ENCODE measurements around the gene CHRM2. TPM values are rescaled to one million over a fixed set of nuclear protein-coding genes. Genes with fewer than 3 reads are reported as not detected.

CHRM2 gene
- total and polyA plus RNA-seq, 9 of the 15 experiments (the other 6 are each of a cell fraction or from before 2014, with no cell fraction given) = not detected

DNA sequence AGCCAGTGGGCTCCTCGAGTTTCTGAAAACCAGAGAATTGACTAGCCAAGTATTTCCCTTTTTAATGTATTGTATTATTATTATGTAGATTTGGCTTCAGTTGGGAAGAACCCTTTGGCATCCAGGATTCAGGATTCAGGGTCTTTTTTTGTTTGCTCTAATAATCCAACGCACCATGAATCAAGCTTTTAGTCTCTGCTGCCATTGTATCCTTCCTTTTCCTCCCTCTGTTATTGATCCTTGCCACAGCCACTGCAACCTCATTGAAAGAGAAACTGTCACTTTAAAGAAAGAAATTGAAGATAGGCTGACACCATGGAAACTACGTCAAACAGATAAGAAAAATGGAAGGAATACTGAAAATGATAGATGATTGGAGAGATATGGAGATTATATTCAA is 150.0 kb downstream of the CHRM2 start (continued):
- TF ChIP-seq E2F8 (IDR thresholded peaks at IDR 0.05; ENCODE audit: low read depth, partially characterized antibody) (no peak), HMG20B (CRISPR knock-in tag; IDR thresholded peaks at IDR 0.05) (no peak), MBD1 (CRISPR knock-in tag; IDR thresholded peaks at IDR 0.05) (no peak), ZNF217 (CRISPR knock-in tag; IDR thresholded peaks at IDR 0.05) (no peak)
- TF ChIP-seq, protein P1, sequence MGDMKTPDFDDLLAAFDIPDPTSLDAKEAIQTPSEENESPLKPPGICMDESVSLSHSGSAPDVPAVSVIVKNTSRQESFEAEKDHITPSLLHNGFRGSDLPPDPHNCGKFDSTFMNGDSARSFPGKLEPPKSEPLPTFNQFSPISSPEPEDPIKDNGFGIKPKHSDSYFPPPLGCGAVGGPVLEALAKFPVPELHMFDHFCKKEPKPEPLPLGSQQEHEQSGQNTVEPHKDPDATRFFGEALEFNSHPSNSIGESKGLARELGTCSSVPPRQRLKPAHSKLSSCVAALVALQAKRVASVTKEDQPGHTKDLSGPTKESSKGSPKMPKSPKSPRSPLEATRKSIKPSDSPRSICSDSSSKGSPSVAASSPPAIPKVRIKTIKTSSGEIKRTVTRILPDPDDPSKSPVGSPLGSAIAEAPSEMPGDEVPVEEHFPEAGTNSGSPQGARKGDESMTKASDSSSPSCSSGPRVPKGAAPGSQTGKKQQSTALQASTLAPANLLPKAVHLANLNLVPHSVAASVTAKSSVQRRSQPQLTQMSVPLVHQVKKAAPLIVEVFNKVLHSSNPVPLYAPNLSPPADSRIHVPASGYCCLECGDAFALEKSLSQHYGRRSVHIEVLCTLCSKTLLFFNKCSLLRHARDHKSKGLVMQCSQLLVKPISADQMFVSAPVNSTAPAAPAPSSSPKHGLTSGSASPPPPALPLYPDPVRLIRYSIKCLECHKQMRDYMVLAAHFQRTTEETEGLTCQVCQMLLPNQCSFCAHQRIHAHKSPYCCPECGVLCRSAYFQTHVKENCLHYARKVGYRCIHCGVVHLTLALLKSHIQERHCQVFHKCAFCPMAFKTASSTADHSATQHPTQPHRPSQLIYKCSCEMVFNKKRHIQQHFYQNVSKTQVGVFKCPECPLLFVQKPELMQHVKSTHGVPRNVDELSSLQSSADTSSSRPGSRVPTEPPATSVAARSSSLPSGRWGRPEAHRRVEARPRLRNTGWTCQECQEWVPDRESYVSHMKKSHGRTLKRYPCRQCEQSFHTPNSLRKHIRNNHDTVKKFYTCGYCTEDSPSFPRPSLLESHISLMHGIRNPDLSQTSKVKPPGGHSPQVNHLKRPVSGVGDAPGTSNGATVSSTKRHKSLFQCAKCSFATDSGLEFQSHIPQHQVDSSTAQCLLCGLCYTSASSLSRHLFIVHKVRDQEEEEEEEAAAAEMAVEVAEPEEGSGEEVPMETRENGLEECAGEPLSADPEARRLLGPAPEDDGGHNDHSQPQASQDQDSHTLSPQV (IDR thresholded peaks at IDR 0.05) = no peak
- TF ChIP-seq, protein P2, sequence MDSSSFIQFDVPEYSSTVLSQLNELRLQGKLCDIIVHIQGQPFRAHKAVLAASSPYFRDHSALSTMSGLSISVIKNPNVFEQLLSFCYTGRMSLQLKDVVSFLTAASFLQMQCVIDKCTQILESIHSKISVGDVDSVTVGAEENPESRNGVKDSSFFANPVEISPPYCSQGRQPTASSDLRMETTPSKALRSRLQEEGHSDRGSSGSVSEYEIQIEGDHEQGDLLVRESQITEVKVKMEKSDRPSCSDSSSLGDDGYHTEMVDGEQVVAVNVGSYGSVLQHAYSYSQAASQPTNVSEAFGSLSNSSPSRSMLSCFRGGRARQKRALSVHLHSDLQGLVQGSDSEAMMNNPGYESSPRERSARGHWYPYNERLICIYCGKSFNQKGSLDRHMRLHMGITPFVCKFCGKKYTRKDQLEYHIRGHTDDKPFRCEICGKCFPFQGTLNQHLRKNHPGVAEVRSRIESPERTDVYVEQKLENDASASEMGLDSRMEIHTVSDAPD (CRISPR knock-in tag; IDR thresholded peaks at IDR 0.05) = no peak

Data from K562 (cell line).